Skeletal muscle cell (primary cell): ENCODE measurements around the gene SH2D6.
"Not testable (repeated sequence)": the region's sequence is repeated elsewhere in the genome, so short reads cannot be mapped to it uniquely, and the experiment has no call there.

Source experiments
- DNase-seq: peaks from one replicate; pipeline ENCODE4 v3.0.0-alpha.2; 2010; ENCODE audit warnings: low read depth
- H3K4me3 ChIP-seq: 2 replicates; pipeline ENCODE4 v1.5.1; 2011; ENCODE audit warnings: low read depth, mild to moderate bottlenecking, control low read depth, low read length, moderate library complexity

Gene SH2D6

GRCh38 chr2:85396531-85397470 lies 21.7 kb upstream of the SH2D6 start:
- no peak overlapping the region for H3K4me3 ChIP-seq
- DNase-seq: no peak

- no peak overlapping the region for H3K4me3 ChIP-seq
- DNase-seq: no peak
Measured at GRCh38 chr2:85397925-85398331, 20.6 kb upstream of the SH2D6 start.

- no peak overlapping the region for H3K4me3 ChIP-seq
- no peak for DNase-seq
Measured at GRCh38 chr2:85398426-85399182, 19.9 kb upstream of the SH2D6 start.

- H3K4me3 ChIP-seq: no peak overlapping the region
- DNase-seq: no peak
Measured at GRCh38 chr2:85399183-85399455, 19.4 kb upstream of the SH2D6 start.

GRCh38 chr2:85400023-85400422 lies 18.5 kb upstream of the SH2D6 start:
- DNase-seq: no peak

GRCh38 chr2:85400541-85401463 lies 17.7 kb upstream of the SH2D6 start:
- no peak overlapping the region for H3K4me3 ChIP-seq
- no peak for DNase-seq

More at GRCh38 chr2:85400023-85400422, 18.5 kb upstream of the SH2D6 start:
- no peak overlapping the region for H3K4me3 ChIP-seq

GRCh38 chr2:85401464-85401805 lies 17.1 kb upstream of the SH2D6 start:
- no peak overlapping the region for H3K4me3 ChIP-seq
- DNase-seq: no peak

GRCh38 chr2:85401844-85402243 lies 16.7 kb upstream of the SH2D6 start:
- DNase-seq: no peak
- H3K4me3 ChIP-seq: no peak overlapping the region

GRCh38 chr2:85405201-85406059 lies 13.1 kb upstream of the SH2D6 start:
- no peak overlapping the region for H3K4me3 ChIP-seq
- no peak for DNase-seq

- no peak for DNase-seq
- H3K4me3 ChIP-seq: no peak within 1 kb of the TSS
Measured at GRCh38 chr2:85409845-85410583, 8.5 kb upstream of the SH2D6 start, which contains the start of gene CAPG. Gene CAPG (minus strand): TSS chr2:85410366. CDS start chr2:85402145, 8,221 bp downstream.

GRCh38 chr2:85410584-85411404 lies 7.7 kb upstream of the SH2D6 start:
- DNase-seq: no peak
- H3K4me3 ChIP-seq: no peak overlapping the region

GRCh38 chr2:85411405-85411748 lies 7.1 kb upstream of the SH2D6 start:
- no peak for DNase-seq
- no peak overlapping the region for H3K4me3 ChIP-seq

- no peak for DNase-seq
- peak overlapping the region; percentile 67 for H3K4me3 ChIP-seq
Measured at GRCh38 chr2:85413592-85414420, 4.7 kb upstream of the SH2D6 start.

- not testable (repeated sequence) for DNase-seq, H3K4me3 ChIP-seq
Measured at GRCh38 chr2:85414421-85414759, 4.1 kb upstream of the SH2D6 start.

GRCh38 chr2:85414761-85415553 lies 3.6 kb upstream of the SH2D6 start:
- H3K4me3 ChIP-seq: no peak overlapping the region

More at GRCh38 chr2:85414761-85415553, 3.6 kb upstream of the SH2D6 start:
- no peak for DNase-seq
